ENCODE data around the gene SPHK2.

- TF ChIP-seq, protein P1, sequence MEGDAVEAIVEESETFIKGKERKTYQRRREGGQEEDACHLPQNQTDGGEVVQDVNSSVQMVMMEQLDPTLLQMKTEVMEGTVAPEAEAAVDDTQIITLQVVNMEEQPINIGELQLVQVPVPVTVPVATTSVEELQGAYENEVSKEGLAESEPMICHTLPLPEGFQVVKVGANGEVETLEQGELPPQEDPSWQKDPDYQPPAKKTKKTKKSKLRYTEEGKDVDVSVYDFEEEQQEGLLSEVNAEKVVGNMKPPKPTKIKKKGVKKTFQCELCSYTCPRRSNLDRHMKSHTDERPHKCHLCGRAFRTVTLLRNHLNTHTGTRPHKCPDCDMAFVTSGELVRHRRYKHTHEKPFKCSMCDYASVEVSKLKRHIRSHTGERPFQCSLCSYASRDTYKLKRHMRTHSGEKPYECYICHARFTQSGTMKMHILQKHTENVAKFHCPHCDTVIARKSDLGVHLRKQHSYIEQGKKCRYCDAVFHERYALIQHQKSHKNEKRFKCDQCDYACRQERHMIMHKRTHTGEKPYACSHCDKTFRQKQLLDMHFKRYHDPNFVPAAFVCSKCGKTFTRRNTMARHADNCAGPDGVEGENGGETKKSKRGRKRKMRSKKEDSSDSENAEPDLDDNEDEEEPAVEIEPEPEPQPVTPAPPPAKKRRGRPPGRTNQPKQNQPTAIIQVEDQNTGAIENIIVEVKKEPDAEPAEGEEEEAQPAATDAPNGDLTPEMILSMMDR (IDR thresholded peaks at IDR 0.05) = peak; percentile 17 to 48 (median 30)
- TF ChIP-seq POLR2A (IDR thresholded peaks at IDR 0.05) = no peak
Observed at GRCh38 chr19:48608798-48609263, 10.5 kb upstream of the SPHK2 start.
